ENCODE measurements around the gene HHIPL1.
"Not testable (repeated sequence)": the region's sequence is repeated elsewhere in the genome, so short reads cannot be mapped to it uniquely, and the experiment has no call there.

HHIPL1 gene

DNA sequence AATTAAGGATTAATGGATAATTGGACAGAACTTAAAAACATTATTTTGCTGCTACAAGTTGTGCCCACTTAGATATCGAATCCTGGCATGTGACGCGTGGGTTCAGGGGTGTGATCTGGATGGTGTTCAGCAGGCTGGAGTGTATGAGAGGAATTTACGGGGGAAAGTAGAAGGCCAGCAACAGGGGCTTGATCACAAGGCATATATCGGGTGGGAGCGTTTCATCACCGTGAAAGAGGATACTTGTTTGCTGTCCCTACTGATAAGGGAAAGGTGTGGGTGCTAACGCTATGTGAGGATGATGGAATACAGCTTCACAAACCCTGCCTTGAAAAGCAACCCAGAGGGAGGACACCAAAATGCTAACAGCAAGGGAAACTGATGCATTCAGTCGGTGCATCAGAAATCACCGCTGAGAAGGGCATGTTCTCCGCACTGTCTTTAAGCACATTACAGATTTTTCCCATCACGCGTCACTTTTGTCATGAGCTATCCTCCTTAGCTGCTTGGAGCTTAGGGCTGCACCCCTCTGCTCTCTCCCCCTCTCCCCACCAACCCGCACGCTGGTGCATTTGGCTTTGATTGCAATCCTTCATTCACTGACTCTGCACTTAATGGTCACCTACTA is 13.4 kb downstream of the HHIPL1 start:
- DNase-seq (ENCODE audit: low read depth in 2 of 2, low spot score in 1 of 2) = no peak

- no peak for DNase-seq (ENCODE audit: low read depth in 2 of 2, low spot score in 1 of 2)
Observed at GRCh38 chr14:99659333-99659741, 14.4 kb downstream of the HHIPL1 start.

- no peak for DNase-seq (ENCODE audit: low read depth in 2 of 2, low spot score in 1 of 2)
Observed at GRCh38 chr14:99660006-99660566, 15.2 kb downstream of the HHIPL1 start.

GRCh38 chr14:99660794-99661193 is 15.9 kb downstream of the HHIPL1 start:
- no peak for DNase-seq (ENCODE audit: low read depth in 2 of 2, low spot score in 1 of 2)

DNA sequence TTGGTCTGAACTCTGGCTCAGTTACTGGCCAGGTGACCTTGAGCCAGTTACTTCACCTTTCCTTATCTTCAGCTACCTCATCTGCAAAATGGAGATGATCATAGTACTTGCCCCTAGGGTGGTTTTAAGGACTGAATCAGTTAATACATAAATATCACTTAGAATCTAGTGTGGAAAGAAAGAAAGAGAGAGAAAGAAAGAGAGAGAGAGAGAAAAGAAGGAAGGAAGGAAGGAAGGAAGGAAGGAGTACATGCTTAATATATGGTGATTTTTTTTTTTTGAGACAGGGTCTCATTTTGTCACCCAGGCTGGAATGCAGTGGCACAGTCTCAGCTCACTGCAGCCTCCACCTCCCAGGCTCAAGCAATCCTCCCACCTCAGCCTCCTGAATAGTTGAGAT is 16.3 kb downstream of the HHIPL1 start:
- not testable (repeated sequence) for DNase-seq (ENCODE audit: low read depth in 2 of 2, low spot score in 1 of 2)

DNA sequence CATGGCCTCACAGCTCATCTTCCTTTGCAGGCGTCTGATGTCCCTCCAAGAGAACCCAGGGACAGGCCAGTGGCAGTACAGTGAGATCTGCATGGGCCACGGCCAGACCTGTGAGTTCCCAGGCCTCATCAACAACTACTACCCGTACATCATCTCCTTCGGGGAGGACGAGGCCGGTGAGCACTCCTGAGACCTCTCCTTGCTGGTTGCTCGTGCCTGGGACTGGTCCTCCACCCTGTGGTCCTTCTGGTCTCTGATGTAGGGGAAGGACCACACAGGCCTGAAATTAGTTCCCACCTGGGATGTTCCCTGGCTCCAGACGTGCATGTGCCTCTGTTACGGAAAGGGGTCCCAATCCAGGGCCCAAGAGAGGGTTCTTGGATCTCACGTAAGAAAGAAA is 17.9 kb downstream of the HHIPL1 start:
- no peak for DNase-seq (ENCODE audit: low read depth in 2 of 2, low spot score in 1 of 2)

GRCh38 chr14:99663386-99664057 is 18.6 kb downstream of the HHIPL1 start:
- no peak for DNase-seq (ENCODE audit: low read depth in 2 of 2, low spot score in 1 of 2)

GRCh38 chr14:99664058-99664936 is 19.4 kb downstream of the HHIPL1 start:
- no peak for DNase-seq (ENCODE audit: low read depth in 2 of 2, low spot score in 1 of 2)

DNA sequence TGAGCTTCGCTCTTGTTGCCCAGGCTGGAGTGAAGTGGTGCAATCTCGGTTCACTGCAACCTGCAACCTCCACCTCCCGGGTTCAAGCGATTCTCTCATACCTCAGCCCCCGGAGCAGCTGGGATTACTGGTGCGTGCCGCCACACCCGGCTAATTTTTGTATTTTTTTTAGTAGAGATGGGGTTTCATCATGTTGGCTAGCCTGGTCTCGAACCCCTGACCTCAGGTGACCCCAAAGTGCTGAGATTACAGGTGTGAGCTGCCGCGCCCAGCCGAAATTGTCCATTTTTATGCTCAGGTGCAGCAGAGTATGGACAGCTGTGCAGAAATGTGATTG is 20.0 kb downstream of the HHIPL1 start:
- no peak for DNase-seq (ENCODE audit: low read depth in 2 of 2, low spot score in 1 of 2)

GRCh38 chr14:99666533-99666932 is 21.6 kb downstream of the HHIPL1 start:
- DNase-seq (ENCODE audit: low read depth in 2 of 2, low spot score in 1 of 2) = no peak

DNA sequence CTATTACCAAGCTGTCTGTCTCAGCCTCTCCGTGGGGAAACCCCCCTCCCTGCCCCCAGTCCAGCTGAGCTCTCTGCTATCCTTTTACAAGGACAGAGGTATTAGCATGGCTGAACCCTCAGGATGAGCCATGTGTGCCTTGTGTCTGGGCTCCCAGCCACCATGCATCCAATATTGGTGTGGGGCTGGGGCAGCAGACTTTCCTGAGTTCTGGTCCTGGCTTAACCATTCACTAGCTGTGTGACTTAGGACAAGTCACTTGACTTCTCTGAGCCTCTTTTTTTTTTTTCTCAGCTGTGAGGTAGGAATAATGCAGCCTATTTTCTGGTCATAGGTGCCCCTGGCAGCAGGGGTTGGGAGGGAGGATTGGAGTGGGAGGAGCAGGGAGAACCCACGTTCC is 22.1 kb downstream of the HHIPL1 start:
- DNase-seq (ENCODE audit: low read depth in 2 of 2, low spot score in 1 of 2) = no peak

DNA sequence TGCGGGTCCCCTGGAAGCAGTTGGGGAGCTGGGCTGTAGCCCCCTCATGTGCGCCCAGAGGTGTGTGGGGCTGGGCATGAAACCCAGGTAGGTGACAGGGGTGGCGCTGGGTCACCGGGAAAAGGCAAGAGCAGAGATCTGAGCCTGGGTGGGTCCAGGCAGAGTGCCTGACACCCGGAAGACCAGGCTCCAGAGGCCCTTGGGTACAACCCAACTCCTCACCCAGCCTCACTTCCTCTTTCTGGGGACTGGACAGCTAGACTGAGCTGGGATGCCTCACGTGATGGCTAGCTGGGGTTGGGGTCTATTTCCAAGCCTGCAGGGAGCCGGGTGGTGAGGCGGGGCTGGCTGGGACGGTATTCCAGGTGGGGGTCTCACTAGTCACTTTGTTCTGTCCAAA is 22.9 kb downstream of the HHIPL1 start:
- no peak for DNase-seq (ENCODE audit: low read depth in 2 of 2, low spot score in 1 of 2)

DNA sequence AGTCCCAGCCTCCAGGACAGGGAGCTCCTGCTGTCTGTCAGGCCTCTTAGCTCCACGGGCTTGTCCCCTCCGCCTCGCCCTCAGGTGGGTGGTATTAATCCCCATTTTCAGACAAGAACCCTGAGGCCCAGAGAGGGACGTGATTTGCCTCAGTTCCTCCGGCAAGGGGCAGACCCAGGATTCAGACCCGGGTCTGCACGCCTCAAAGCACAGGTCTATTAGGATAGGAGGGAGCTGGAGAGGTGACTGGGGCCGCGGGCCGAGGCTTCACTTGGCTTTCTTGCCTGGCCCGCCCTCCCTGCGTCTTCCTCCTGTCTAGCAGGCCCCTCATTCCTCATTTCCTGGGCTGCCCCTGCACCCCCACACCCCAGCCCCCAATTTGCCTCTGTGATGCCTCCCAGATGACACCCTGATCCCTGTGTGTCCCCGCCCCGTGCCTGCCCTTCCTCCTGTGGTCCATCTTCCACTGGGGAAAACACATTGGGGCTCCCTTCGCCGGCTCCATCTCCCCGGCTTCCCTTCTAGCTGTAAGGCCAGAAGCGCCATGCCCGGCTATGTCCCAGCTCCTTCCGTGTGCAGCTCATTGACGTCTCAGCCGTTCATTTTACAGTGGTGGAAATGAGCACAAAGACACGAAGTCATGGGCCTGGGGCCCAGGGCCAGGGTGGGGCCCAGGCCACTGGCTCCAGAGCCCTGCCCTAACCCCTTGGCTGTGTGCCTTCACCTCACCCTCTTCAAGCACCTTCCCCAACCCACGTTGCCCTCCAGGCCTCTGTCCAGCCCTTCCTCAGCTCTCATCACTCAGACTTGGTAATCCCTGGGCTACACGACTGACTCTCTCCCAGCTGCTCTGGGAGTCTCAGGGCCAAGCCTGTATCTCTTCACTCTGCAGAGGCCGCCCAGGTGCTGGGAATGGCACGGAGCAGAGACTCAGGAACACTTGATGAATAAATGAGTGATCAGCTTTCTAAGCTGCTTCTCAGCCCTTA is 23.7 kb downstream of the HHIPL1 start:
- no peak for DNase-seq (ENCODE audit: low read depth in 2 of 2, low spot score in 1 of 2)

- no peak for DNase-seq (ENCODE audit: low read depth in 2 of 2, low spot score in 1 of 2)
Observed at GRCh38 chr14:99670361-99671234, 25.7 kb downstream of the HHIPL1 start.

DNA sequence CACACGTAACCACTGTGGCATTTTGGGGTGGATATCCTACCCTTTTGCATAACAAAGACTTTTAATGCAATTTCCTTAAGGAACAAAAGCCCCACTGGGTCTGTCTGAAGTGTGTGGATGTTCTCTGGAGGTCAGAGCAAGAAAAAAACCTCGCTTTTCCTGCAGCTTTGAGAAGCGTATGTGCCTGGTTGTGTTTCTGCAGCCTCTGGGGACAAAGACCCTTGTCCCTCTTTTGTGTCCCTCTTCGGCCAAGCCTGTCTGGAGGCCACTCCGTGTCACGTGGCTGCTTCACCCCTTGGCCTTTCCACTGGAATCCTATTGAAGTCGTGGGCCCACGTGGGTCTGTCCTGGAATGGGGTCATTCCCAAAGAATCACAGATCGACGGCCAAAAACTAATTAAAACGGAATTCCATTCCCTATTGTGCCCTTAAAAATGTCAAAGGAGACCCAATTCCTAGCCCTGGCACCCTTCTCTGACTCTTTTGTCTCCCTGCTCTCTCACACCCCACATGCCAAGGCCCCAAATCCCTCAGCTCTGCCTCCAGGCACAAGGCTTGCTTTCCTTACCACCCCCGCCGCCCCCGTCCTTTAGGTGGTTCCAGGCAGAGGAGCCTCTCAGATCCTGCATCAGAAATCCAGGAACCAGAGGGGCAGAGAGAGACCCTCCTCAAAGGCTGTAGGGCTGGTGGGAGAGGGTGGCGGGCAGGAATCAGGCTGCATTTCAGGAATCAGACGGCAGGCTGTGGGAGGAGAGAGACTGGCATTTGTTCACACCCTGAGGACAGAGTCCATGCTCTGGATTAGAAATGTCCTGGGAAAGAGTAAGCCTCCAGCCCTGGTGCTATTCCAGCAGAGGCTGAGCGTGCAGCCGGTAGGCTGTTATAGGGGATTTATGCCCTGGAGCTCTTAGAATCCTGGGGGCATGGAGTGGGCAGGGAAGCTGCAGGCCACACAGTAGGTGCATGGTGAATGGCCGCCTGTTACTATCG is 26.6 kb downstream of the HHIPL1 start:
- DNase-seq (ENCODE audit: low read depth in 2 of 2, low spot score in 1 of 2) = no peak

DNA sequence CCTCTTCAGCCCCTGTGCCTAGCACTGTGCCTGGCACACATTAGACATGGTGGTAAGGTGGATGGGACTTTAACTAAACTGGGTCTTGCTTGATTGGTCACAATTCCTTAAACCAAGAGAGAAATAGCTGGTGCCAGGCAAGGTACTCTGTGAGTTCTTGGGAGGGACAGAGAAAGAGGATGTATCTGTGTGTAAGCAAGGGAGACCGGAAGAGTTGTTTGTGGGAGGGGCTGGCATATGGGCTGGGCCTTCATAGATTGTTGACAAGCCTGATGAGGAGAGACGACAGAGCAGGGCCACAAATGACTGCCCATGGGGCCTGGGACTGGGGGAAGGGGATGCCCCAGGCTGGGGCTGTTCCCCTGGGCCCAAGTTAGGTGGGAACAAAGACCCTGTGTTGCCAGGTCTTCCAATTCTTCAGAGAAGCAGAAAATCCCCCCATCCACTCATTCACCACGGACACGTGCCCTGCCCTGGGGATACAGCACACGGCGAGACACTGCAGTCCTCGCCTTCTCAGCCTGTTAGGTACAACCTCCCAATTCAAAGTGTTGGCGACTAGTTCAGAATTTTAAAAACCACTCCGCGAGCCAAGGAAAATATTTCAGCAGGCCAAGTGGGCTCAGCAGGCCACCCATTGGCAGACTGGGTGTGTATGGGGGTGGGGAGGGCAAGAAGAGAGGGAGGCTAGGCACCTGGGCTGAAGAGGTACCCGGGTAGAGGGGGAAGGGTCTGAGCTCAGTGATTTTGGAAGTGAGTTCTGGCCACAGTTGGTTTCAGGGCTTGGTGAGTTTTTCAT is 27.8 kb downstream of the HHIPL1 start:
- no peak for DNase-seq (ENCODE audit: low read depth in 2 of 2, low spot score in 1 of 2)

GRCh38 chr14:99673305-99674063 is 28.6 kb downstream of the HHIPL1 start:
- DNase-seq (ENCODE audit: low read depth in 2 of 2, low spot score in 1 of 2) = no peak
